ENCODE measurements around the gene KCNK5.

KCNK5 gene

GRCh38 chr6:39214846-39215639 lies 14.2 kb downstream of the KCNK5 start:
- no peak for DNase-seq

- DNase-seq, result no peak
Measured at GRCh38 chr6:39214120-39214813, 15.0 kb downstream of the KCNK5 start.

- no peak for DNase-seq
Measured at GRCh38 chr6:39213195-39213920, 15.9 kb downstream of the KCNK5 start.

- DNase-seq, result no peak
Measured at GRCh38 chr6:39211183-39211582, 18.1 kb downstream of the KCNK5 start.

GRCh38 chr6:39210450-39210849 lies 18.8 kb downstream of the KCNK5 start:
- DNase-seq, result no peak

GRCh38 chr6:39209911-39210310 lies 19.4 kb downstream of the KCNK5 start:
- DNase-seq, result no peak

- DNase-seq, result no peak
Measured at GRCh38 chr6:39209360-39209811, 19.9 kb downstream of the KCNK5 start.

- DNase-seq, result no peak
Measured at GRCh38 chr6:39208223-39208739, 21.0 kb downstream of the KCNK5 start.

GRCh38 chr6:39207416-39208222 lies 21.7 kb downstream of the KCNK5 start:
- DNase-seq, result no peak

GRCh38 chr6:39206250-39206721 lies 23.0 kb downstream of the KCNK5 start:
- no peak for DNase-seq

- no peak for DNase-seq
Measured at GRCh38 chr6:39204646-39205244, 24.5 kb downstream of the KCNK5 start.

GRCh38 chr6:39204160-39204495 lies 25.1 kb downstream of the KCNK5 start:
- no peak for DNase-seq

GRCh38 chr6:39203436-39204159 lies 25.7 kb downstream of the KCNK5 start:
- DNase-seq, result no peak

GRCh38 chr6:39202166-39202565 lies 27.1 kb downstream of the KCNK5 start:
- DNase-seq, result no peak

GRCh38 chr6:39200498-39201020 lies 28.7 kb downstream of the KCNK5 start:
- DNase-seq, result no peak

- no peak for DNase-seq
Measured at GRCh38 chr6:39199976-39200375, 29.3 kb downstream of the KCNK5 start.

- no peak for DNase-seq
Measured at GRCh38 chr6:39199231-39199940, 29.9 kb downstream of the KCNK5 start.

GRCh38 chr6:39198528-39198927 lies 30.7 kb downstream of the KCNK5 start:
- no peak for DNase-seq

GRCh38 chr6:39197922-39198500 lies 31.3 kb downstream of the KCNK5 start:
- no peak for DNase-seq

- DNase-seq, result no peak
Measured at GRCh38 chr6:39197521-39197920, 31.8 kb downstream of the KCNK5 start.
